GM12892 (cell line): Measurements from ENCODE around the gene TLCD3B.

Experiments used
- POLR2A ChIP-seq: IDR thresholded peaks from 2 replicates; pipeline ENCODE4 v1.6.1; 2011; ENCODE audit warnings: low read depth, low read length, control low read depth
- POLR2AphosphoS5 ChIP-seq: IDR thresholded peaks from 2 replicates; pipeline ENCODE4 v1.6.1; 2011; ENCODE audit warnings: low read depth, low read length, control low read depth
- TAF1 ChIP-seq: IDR thresholded peaks from 2 replicates; pipeline ENCODE4 v1.6.1; 2011; ENCODE audit warnings: low read depth, mild to moderate bottlenecking, control low read depth, low read length, borderline replicate concordance

GRCh38 chr16:30009085-30009862, 21.8 kb downstream of the TLCD3B start:
- TF ChIP-seq POLR2A, result no peak
- TF ChIP-seq TAF1, result no peak
- TF ChIP-seq POLR2AphosphoS5, result no peak
